HAP-1 (cell line): ENCODE data around the gene MMP25.

Source experiments
- DNase-seq, 2 experiments: peaks; one replicate each; pipeline ENCODE4 v3.0.0-alpha.2; 2016 to 2020; ENCODE audit warnings: low spot score in 2 of 2
- H3K27me3 ChIP-seq: fragments of 250-450 bp; sonication (Bioruptor Pico); 2 replicates; pipeline ENCODE4 v1.5.1; 2020; ENCODE audit warnings: low read depth, mild to moderate bottlenecking, moderate library complexity
- H3K36me3 ChIP-seq: fragments of 250-450 bp; sonication (Bioruptor Pico); replicated peaks from 2 replicates; pipeline ENCODE4 v1.5.1; 2020; ENCODE audit warnings: mild to moderate bottlenecking
- H3K4me1 ChIP-seq: fragments of 250-450 bp; sonication (Bioruptor Pico); 2 replicates; pipeline ENCODE4 v1.5.1; 2020; ENCODE audit warnings: mild to moderate bottlenecking
- H3K4me3 ChIP-seq: fragments of 250-450 bp; sonication (Bioruptor Pico); 2 replicates; pipeline ENCODE4 v1.5.1; 2020; ENCODE audit warnings: mild to moderate bottlenecking, moderate library complexity
- H3K9me3 ChIP-seq: fragments of 250-450 bp; sonication (Bioruptor Pico); 2 replicates; pipeline ENCODE4 v1.5.1; 2020; ENCODE audit warnings: mild to moderate bottlenecking, moderate library complexity
- in situ Hi-C: fragments of 300-500 bp; cut with MboI; formaldehyde crosslinking; loops from 3 replicates; pipeline ENCODE4 v1.14.3; 2020; ENCODE audit warnings: low sequenced_read_pairs, inconsistent platforms, mixed read lengths

MMP25 gene

DNA sequence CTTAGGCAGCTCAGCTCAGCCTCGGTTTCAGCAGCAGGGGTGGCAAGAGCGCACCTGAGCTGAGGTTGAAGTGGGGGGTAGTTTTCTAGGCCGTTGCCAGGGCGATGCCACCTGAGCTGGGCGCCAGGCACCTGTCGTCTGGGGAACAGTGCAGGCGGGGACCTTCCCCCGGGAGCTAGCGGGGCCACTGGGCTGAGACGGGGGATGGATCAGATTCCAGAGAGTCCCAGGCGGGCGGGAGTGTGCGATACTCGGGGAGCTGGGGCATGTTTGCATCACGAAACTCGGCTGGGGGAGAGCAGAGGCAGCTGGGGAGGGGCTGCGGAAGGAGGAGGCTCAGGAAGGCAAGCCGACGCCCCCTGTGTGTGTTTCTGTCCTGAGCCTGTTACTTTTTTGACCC lies 34.1 kb upstream of the MMP25 start:
- Histone ChIP-seq H3K9me3 (no peaks in the 10 kb centered on the region), H3K4me1 (peaks cover 15% of the 10 kb centered on the region), H3K27me3 (no peaks in the 10 kb centered on the region), H3K4me3 (no peak overlapping the region), H3K36me3 (no peaks in the 10 kb centered on the region)
- no peak for DNase-seq
- in situ Hi-C loops: no loop called here

DNA sequence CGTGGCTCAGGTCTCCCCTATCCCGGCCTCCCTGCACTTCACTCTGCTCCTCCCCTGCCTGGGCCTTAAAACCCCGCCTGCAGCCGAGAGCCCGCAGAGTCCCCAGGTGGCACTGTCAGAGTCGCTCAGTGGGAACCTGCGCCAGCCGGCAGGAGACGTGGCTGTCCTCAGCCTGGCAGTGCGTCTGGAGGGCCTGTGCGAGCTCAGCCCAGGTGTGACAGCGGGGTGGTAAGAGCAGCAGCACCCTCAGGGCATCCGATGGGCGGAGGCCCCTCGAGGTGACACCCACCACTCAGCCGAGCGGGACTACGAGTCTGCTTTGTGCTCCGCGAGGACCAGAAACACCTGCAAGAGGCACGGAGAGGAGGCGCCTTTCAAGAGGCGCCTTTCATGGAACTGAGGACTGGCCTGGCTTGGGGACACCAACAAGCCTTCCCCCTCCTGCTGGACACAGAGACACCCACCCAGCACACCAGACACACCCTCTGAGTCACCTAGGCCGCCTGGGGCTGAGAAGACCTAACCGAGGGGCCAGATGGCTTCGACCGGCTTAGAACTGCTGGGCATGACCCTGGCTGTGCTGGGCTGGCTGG lies 33.4 kb upstream of the MMP25 start, which contains the start of gene CLDN9:
Gene CLDN9, plus strand, starts transcription at position 96 of the 593 bp plus-strand sequence. Its CDS starts 440 bp downstream, at position 536.
- in situ Hi-C loops: no loop called here
- H3K9me3 ChIP-seq: no peaks in the 10 kb centered on the region
- peaks cover 9% of the 10 kb centered on the region for H3K4me1 ChIP-seq
- DNase-seq: no peak
- no peaks in the 10 kb centered on the region for H3K36me3 ChIP-seq
- no peaks in the 10 kb centered on the region for H3K27me3 ChIP-seq
- no peak within 1 kb of the TSS for H3K4me3 ChIP-seq

DNA sequence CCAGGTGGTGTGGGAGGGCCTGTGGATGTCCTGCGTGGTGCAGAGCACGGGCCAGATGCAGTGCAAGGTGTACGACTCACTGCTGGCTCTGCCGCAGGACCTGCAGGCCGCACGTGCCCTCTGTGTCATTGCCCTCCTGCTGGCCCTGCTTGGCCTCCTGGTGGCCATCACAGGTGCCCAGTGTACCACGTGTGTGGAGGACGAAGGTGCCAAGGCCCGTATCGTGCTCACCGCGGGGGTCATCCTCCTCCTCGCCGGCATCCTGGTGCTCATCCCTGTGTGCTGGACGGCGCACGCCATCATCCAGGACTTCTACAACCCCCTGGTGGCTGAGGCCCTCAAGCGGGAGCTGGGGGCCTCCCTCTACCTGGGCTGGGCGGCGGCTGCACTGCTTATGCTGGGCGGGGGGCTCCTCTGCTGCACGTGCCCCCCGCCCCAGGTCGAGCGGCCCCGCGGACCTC lies 32.8 kb upstream of the MMP25 start:
- in situ Hi-C loops: no loop called here
- Histone ChIP-seq H3K36me3 (no peaks in the 10 kb centered on the region), H3K4me3 (no peak overlapping the region), H3K4me1 (peaks cover 3% of the 10 kb centered on the region), H3K9me3 (no peaks in the 10 kb centered on the region), H3K27me3 (no peaks in the 10 kb centered on the region)
- no peak for DNase-seq

DNA sequence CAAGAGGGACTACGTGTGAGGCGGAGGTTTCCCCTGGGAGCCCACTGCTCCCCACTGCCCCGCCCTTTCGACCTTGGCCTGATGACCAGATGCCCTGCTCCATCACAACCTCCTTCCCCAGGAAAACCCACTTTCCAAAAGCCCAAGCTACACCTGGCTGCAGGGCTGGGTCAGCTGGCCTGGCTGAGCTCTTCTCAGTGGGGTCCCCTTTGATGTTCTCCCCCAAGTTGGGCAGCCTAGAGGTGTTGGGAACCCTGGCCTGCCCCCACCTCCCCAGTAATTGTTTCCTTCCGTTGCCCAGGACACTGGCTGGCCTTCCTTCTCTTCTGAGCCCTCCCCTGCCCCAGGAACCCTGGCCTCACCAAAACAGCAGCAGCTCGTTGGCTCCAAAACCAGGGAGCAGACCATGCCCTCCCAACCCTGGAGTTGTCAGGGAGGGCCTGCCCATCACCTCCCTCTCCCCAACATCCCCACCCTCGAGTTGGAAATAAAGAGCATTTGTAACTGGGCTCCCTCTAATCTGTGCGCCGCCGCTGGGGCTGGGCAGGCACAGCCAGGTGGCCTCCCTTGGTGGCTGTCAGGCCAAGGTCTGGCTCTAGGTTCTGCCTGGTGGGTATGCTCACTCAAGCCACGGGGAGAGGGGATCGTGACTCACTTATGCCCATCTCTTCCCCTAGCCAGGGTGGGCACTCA lies 32.2 kb upstream of the MMP25 start:
- H3K4me3 ChIP-seq: no peak overlapping the region
- in situ Hi-C loops: no loop called here
- no peaks in the 10 kb centered on the region for H3K4me1 ChIP-seq

GRCh38 chr16:3014971-3015370 lies 31.4 kb upstream of the MMP25 start:
- Histone ChIP-seq H3K4me1 (no peaks in the 10 kb centered on the region), H3K27me3 (no peaks in the 10 kb centered on the region), H3K4me3 (no peak overlapping the region), H3K9me3 (no peaks in the 10 kb centered on the region), H3K36me3 (no peaks in the 10 kb centered on the region)
- DNase-seq: no peak
- in situ Hi-C loops: no loop called here

More for the DNA sequence above, 32.2 kb upstream of the MMP25 start:
- DNase-seq: no peak
- H3K9me3 ChIP-seq: no peaks in the 10 kb centered on the region
- no peaks in the 10 kb centered on the region for H3K36me3 ChIP-seq
- no peaks in the 10 kb centered on the region for H3K27me3 ChIP-seq

DNA sequence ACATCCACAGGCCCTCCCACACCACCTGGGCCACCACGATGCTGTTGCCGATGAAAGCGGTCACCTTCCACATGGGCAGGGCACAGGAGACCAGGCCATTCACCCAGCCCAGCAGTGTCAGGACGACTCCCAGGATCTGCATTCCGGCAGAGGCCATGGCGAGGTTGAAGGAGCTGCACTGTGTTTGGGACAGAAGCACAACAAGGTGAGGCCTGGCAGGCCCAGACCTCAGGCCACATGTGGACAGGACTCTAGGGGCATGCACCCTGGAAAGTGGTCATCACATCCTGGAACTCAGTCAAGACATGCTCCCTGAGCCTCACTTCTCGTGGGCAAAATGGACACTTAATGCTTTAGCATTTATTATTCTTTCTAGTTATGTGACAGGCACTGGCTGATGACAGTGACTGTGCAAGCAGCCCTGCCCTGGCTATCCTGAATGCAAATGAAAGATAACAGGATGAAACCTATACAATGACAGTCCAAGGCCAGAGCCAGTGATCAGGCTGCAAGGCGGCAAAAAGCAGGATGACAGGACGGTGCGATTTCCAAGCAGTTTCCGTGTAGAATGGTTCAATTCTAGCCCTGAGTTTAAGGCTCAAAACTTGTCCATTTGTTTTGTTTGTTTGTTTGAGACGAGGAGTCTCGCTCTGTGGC lies 30.4 kb upstream of the MMP25 start:
- no peaks in the 10 kb centered on the region for H3K9me3 ChIP-seq
- no peaks in the 10 kb centered on the region for H3K27me3 ChIP-seq
- H3K4me3 ChIP-seq: no peak overlapping the region
- in situ Hi-C loops: no loop called here
- no peak for DNase-seq
- H3K36me3 ChIP-seq: no peaks in the 10 kb centered on the region
- H3K4me1 ChIP-seq: no peaks in the 10 kb centered on the region

- no peaks in the 10 kb centered on the region for H3K27me3 ChIP-seq
- H3K36me3 ChIP-seq: peaks cover 8% of the 10 kb centered on the region
- peaks cover 9% of the 10 kb centered on the region for H3K4me1 ChIP-seq
- no peak for DNase-seq
- no peaks in the 10 kb centered on the region for H3K9me3 ChIP-seq
- in situ Hi-C loops: no loop called here
- no peak overlapping the region for H3K4me3 ChIP-seq
Measured at GRCh38 chr16:3017344-3017743, 29.0 kb upstream of the MMP25 start.

GRCh38 chr16:3017794-3018506 lies 28.4 kb upstream of the MMP25 start, which contains the start of gene CLDN6:
Gene CLDN6, minus strand, starts transcription at chr16:3018183. Its CDS starts 2,162 bp downstream, at chr16:3016021.
- H3K27me3 ChIP-seq: no peaks in the 10 kb centered on the region
- in situ Hi-C loops: no loop called here
- H3K36me3 ChIP-seq: peaks cover 8% of the 10 kb centered on the region
- no peak within 1 kb of the TSS for H3K4me3 ChIP-seq
- H3K4me1 ChIP-seq: peaks cover 15% of the 10 kb centered on the region
- H3K9me3 ChIP-seq: no peaks in the 10 kb centered on the region
- DNase-seq: peak in 1 of 2 experiments; percentile 65

DNA sequence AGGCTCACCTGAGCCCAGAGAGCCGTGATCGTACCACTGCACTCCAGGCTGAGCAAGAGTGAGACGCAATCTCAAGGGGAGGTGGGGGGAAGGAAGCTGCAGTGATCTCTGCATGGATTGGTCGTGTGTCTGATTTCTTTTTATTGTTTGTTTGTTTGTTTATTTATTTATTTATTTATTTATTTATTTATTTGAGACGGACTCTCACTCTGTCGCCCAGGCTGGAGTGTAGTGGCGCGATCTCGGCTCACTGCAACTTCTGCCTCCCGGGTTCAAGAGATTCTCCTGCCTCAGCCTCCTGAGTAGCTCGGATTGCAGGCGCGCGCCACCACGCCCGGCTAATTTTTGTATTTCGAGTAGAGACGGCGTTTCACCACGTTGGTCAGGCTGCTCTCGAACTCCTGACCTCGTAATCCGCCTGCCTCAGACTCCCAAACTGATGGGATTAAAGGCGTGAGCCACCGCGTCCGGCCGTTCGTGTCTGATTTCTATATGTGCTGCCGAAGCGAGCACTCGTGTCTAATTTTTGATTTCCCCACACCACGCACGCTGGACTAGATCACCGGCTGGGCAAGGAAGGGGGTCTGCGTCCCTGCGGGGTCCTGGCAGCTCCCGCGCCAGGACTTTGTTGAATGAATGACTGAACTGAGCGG lies 26.6 kb upstream of the MMP25 start:
- Histone ChIP-seq H3K27me3 (no peaks in the 10 kb centered on the region), H3K36me3 (peaks cover 8% of the 10 kb centered on the region), H3K4me1 (peaks cover 22% of the 10 kb centered on the region), H3K4me3 (peak overlapping the region; percentile 47), H3K9me3 (no peaks in the 10 kb centered on the region)
- DNase-seq: no peak
- in situ Hi-C loops: loop anchor here (5.0 kb wide), 1 partner anchor 47 kb away; no protein-coding TSS in a partner anchor

DNA sequence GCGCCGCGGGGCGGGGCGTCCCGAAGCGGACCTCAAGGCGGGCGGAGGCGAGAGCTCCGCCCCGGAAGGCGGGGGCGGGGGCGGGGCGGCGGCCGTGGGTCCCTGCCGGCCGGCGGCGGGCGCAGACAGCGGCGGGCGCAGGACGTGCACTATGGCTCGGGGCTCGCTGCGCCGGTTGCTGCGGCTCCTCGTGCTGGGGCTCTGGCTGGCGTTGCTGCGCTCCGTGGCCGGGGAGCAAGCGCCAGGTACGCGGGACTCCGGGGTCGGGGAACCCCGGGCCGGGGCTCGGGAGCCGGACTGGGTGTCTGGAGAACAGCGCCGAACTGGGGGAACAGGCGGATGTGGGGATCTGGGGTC lies 26.1 kb upstream of the MMP25 start, which contains the start of gene TNFRSF12A:
Gene TNFRSF12A, plus strand, starts transcription at position 122 of the 357 bp plus-strand sequence. Its CDS starts 30 bp downstream, at position 152.
- DNase-seq: peak; percentile 79 to 86
- Histone ChIP-seq H3K36me3 (peaks cover 8% of the 10 kb centered on the region), H3K4me3 (peak within 1 kb of the TSS; percentile 47), H3K4me1 (peaks cover 22% of the 10 kb centered on the region), H3K27me3 (no peaks in the 10 kb centered on the region), H3K9me3 (no peaks in the 10 kb centered on the region)
- in situ Hi-C loops: loop anchor here (5.0 kb wide), 1 partner anchor 48 kb away; no protein-coding TSS in a partner anchor

DNA sequence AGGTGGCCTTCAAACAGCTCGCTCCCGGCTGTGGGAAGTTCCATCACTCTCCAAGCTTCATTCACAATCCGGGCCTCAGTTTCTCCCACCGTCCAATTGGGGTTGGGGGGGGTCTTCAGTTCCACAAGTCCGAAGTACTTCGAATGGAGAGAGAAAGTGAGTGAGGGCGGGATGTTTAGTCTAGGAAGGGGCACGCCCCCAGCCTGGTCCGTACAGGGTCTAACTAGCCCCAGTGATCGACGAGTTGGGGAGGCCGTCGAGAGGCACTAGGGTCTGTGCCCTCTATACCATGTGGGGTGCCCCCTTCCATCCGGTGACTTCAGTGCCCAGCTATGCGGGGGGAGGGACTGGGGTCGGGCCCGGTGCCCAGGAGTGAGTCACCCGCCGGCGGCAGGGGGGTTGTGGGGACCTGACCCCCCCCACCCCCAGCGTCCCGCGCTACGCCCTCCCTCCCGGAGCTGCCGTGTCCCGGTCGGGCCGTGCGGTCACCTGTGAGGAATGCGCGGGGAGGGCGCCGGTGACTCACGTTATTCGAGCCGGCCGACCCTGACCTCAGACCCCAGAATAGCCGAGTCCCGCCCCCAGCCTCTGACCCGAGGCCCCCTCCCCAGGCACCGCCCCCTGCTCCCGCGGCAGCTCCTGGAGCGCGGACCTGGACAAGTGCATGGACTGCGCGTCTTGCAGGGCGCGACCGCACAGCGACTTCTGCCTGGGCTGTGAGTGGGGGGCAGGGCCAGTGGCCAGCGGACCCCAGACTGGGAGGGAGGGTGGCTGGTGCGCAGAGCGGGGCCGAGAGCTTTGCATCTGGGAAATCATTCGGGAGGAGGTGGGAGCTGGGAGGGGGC lies 25.5 kb upstream of the MMP25 start:
- no peaks in the 10 kb centered on the region for H3K27me3 ChIP-seq
- H3K36me3 ChIP-seq: peaks cover 10% of the 10 kb centered on the region
- peaks cover 22% of the 10 kb centered on the region for H3K4me1 ChIP-seq
- in situ Hi-C loops: loop anchor here (5.0 kb wide), 1 partner anchor 49 kb away; no protein-coding TSS in a partner anchor
- no peaks in the 10 kb centered on the region for H3K9me3 ChIP-seq
- peak; percentile 35 to 75 for DNase-seq
- H3K4me3 ChIP-seq: peak overlapping the region; percentile 47

DNA sequence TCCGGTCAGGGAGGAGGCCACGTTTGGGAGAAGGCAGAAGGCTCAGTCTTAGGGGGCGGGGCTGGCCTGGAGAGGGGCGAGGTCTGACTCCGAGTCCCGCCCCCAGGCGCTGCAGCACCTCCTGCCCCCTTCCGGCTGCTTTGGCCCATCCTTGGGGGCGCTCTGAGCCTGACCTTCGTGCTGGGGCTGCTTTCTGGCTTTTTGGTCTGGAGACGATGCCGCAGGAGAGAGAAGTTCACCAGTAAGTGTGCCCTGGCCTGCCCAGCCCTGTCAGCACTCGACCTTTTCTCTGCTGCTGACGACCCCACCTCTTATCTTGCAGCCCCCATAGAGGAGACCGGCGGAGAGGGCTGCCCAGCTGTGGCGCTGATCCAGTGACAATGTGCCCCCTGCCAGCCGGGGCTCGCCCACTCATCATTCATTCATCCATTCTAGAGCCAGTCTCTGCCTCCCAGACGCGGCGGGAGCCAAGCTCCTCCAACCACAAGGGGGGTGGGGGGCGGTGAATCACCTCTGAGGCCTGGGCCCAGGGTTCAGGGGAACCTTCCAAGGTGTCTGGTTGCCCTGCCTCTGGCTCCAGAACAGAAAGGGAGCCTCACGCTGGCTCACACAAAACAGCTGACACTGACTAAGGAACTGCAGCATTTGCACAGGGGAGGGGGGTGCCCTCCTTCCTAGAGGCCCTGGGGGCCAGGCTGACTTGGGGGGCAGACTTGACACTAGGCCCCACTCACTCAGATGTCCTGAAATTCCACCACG lies 24.7 kb upstream of the MMP25 start:
- peaks cover 18% of the 10 kb centered on the region for H3K36me3 ChIP-seq
- H3K27me3 ChIP-seq: no peaks in the 10 kb centered on the region
- H3K4me1 ChIP-seq: peaks cover 22% of the 10 kb centered on the region
- peak overlapping the region; percentile 47 for H3K4me3 ChIP-seq
- no peaks in the 10 kb centered on the region for H3K9me3 ChIP-seq
- in situ Hi-C loops: loop anchor here (5.0 kb wide), 1 partner anchor 49 kb away; no protein-coding TSS in a partner anchor
- DNase-seq: peak; percentile 74 to 94
